Activated CD8-positive, alpha-beta memory T cell treated with anti-CD3 and anti-CD28 coated beads, Interleukin-2, amount 10 ng/mL, durations not matched to agents 7 days and 5 days (primary cell): ENCODE data around the gene UBASH3A. TPM values are rescaled to one million over a fixed set of nuclear protein-coding genes. Genes with fewer than 3 reads are reported as not detected.

ENCODE experiments used
- ATAC-seq: fragments of 150-1000 bp; cut with Tn5 transposase; one replicate; pipeline ENCODE4 v1.10.0; 2021; ENCODE audit warnings: moderate library complexity
- CTCF ChIA-PET: fragments of 350-600 bp; sonication (Branson Sonifier 250); formaldehyde crosslinking; loops from one replicate; lab custom pipeline; 2021; ENCODE audit warnings: antibody characterized with exemption; lab: Charles Lee
- DNase-seq: peaks from one replicate; pipeline ENCODE4 v3.0.0-alpha.2; 2020
- H3K27ac Mint-ChIP-seq: one replicate; pipeline ENCODE4 v1.8.0; 2021; ENCODE audit warnings: mild to moderate bottlenecking, mixed read lengths
- H3K27me3 Mint-ChIP-seq: one replicate; pipeline ENCODE4 v1.8.0; 2021; ENCODE audit warnings: mixed read lengths
- H3K36me3 Mint-ChIP-seq: one replicate; pipeline ENCODE4 v1.8.0; 2021; ENCODE audit warnings: mild to moderate bottlenecking, mixed read lengths
- H3K4me1 Mint-ChIP-seq: one replicate; pipeline ENCODE4 v1.8.0; 2021; ENCODE audit warnings: mixed read lengths
- H3K4me3 Mint-ChIP-seq: one replicate; pipeline ENCODE4 v1.8.0; 2021; ENCODE audit warnings: mild to moderate bottlenecking, moderate library complexity, mixed read lengths
- H3K9me3 Mint-ChIP-seq: one replicate; pipeline ENCODE4 v1.8.0; 2022; ENCODE audit warnings: low read depth, mixed read lengths
- total RNA-seq, 2 experiments: library from RNA; stranded (reverse); gene quantifications; one replicate each; pipeline ENCODE4 v1.2.3, GENCODE V29; 2021

Gene UBASH3A
- total RNA-seq, 2 experiments from 2014 or later = 75.3 to 89.5 TPM

DNA sequence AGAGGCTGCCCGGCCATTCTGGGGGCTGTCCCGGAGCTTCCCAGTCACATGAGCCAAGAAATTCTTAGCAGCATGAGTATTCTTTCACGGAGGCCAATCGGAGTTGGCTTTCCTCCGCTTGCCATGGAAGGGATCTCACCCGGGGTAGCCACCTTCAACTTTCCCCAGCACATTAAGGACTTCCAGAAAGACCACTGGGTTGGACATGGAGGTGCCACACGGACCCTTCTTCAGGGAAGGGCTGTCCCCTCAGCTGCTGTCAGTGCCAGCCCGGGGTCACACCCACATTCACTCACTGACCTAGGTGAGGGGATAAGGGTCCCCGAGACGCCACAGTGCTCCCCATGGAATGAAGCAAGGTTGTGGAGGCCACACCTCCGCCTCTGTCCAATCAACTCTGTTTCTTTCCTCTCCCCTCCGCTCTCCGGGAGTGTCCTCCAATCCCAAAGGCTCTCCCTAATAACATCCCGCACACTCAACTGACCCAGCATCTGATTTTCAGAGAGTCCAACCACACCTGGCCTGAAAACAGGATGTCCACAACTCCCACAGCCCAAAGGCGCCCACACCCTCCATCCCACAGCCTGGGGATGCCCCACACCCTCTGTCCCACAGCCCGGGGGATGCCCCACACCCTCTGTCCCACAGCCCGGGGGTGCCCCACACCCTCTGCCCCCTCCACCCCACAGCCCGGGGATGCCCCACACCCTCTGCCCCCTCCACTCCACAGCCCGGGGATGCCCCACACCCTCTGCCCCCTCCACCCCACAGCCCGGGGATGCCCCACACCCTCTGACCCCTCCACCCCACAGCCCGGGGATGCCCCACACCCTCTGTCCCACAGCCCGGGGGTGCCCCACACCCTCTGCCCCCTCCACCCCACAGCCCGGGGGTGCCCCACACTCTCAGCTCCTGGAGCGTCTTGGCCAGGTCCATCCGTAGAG is 73.0 kb downstream of the UBASH3A start:
- DNase-seq = peak; percentile 28
- H3K4me3 Mint-ChIP-seq = no peak overlapping the region
- peaks cover 16% of the 10 kb centered on the region for H3K27me3 Mint-ChIP-seq
- H3K36me3 Mint-ChIP-seq = no peaks in the 10 kb centered on the region
- CTCF ChIA-PET = no interaction called here
- H3K4me1 Mint-ChIP-seq = no peaks in the 10 kb centered on the region
- H3K27ac Mint-ChIP-seq = no peak overlapping the region
- H3K9me3 Mint-ChIP-seq = no peaks in the 10 kb centered on the region
- no peak for ATAC-seq

DNA sequence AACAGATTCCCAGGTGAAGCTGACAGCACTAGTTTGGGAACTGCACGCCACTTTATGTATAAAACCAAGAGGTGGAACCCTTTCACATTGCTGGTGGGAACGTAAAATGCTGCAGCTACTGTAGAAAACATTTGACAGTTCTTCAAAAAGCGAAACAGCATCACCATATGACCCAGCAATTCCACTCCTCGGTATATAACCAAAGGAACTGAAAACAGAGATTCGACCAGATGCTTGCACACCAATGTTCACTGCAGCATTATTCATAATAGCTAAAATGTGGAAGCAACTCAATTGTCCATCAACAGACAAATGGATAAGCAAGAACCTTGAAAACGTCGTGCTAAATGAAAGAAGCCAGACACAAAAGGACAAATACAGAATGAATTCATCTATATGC is 74.8 kb downstream of the UBASH3A start:
- ATAC-seq = no peak
- CTCF ChIA-PET = no interaction called here
- Mint-ChIP-seq H3K36me3 (no peaks in the 10 kb centered on the region), H3K4me1 (no peaks in the 10 kb centered on the region), H3K27ac (no peak overlapping the region), H3K27me3 (peaks cover 20% of the 10 kb centered on the region), H3K4me3 (no peak overlapping the region), H3K9me3 (no peaks in the 10 kb centered on the region)
- DNase-seq = no peak

DNA sequence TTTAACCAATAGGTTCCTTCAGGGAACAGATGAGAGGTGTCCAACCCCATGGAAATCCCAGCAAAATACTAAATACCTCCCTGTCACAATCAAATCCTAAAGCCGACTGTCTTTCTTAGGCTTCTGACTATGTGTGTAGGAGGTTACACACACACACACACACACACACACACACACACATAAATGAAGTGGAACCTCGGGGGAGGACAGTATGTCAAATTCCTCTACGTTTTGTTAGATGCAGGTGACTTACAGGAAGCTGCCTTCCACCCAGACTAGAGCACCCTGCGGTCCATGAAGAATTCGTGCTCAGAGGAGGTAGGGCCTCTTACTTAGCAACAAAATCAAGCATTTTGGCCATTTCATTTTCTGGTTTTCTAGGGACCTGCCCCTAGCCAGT is 75.9 kb downstream of the UBASH3A start:
- no peaks in the 10 kb centered on the region for H3K9me3 Mint-ChIP-seq
- no peak for ATAC-seq
- H3K4me3 Mint-ChIP-seq = no peak overlapping the region
- no peaks in the 10 kb centered on the region for H3K36me3 Mint-ChIP-seq
- H3K4me1 Mint-ChIP-seq = no peaks in the 10 kb centered on the region
- peaks cover 25% of the 10 kb centered on the region for H3K27me3 Mint-ChIP-seq
- no peak overlapping the region for H3K27ac Mint-ChIP-seq
- peak; percentile 36 for DNase-seq
- CTCF ChIA-PET = no interaction called here

DNA sequence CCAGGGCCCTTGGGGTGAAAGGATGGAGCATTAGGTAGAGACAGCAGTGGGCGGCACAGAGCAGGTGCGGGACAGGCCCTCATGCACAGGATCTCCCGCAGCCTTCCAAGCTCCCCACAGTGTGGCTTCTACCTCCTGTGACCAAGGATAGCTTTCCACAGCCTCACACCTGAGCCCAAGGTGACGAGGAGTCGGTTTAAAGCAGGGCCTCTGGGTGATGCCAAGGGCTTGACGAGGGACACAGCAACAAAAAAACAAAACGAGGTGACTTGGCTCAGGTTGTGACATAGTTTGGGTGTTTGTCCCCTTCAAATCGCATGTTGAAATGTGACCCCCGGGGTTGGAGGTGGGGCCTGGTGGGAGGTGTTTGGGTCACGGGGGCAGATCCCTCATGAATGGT is 77.0 kb downstream of the UBASH3A start:
- no peak overlapping the region for H3K27ac Mint-ChIP-seq
- CTCF ChIA-PET = no interaction called here
- H3K9me3 Mint-ChIP-seq = no peaks in the 10 kb centered on the region
- H3K4me3 Mint-ChIP-seq = no peak overlapping the region
- H3K27me3 Mint-ChIP-seq = peaks cover 27% of the 10 kb centered on the region
- no peaks in the 10 kb centered on the region for H3K36me3 Mint-ChIP-seq
- ATAC-seq (no peak), DNase-seq (peak; percentile 39)
- H3K4me1 Mint-ChIP-seq = no peaks in the 10 kb centered on the region

DNA sequence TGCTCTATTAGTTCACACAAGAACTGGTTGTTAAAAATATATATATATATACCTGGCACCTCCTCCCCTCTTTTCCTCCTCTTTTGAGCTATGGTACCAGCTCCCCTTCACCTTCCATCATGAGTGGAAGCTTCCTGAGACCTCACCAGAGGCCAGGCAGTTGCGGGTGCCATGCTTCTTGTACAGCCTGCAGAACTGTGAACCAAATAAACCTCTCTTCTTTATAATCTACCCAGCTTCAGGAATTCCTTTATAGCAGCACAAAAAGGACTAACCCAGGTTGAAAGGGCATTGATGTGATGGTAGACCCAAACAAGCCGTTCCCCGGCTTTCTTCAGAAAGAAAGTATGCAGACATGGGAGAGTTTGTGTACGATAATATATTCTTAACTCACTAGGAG is 77.5 kb downstream of the UBASH3A start:
- no peaks in the 10 kb centered on the region for H3K9me3 Mint-ChIP-seq
- DNase-seq (no peak), ATAC-seq (no peak)
- H3K27ac Mint-ChIP-seq = no peak overlapping the region
- CTCF ChIA-PET = no interaction called here
- H3K4me1 Mint-ChIP-seq = no peaks in the 10 kb centered on the region
- no peak overlapping the region for H3K4me3 Mint-ChIP-seq
- peaks cover 31% of the 10 kb centered on the region for H3K27me3 Mint-ChIP-seq
- H3K36me3 Mint-ChIP-seq = no peaks in the 10 kb centered on the region

DNA sequence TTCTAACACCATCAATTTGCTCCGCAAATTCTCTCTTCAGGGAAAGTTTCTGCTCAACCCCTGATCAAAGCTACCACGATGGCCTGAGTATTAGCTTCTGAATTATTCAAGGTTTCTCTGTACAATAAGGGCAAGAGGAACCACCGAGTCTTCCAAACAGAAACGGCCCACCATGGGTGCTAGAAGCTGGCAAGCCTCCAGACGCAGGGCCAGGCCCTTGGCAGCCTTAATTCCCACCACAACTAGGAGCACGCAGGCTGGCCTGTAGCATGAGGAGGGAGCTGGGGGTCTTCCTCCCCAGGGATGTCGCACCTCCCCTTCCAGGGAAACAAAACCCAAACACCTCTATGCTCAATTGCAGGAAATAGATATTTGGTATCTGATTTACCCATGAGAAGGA is 81.3 kb downstream of the UBASH3A start:
- CTCF ChIA-PET = no interaction called here

DNA sequence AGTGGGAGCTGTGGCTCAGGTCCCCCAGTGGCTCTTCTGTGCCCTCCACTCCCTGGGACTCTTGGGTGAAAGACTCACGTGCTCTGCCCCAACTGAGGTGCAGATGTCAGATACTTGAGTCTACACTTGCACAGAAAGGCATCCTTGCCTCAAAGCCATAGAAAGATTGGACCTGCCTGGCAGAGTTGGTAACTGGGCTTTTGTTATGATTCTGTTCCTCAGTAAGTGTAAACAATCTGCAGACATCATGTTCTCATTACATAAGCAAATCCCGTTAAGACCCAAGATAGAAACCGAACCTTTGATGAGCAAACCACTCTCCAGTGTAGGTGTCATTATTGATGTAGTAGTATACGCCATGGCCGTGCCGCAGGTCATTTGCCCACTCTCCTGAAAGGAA is 82.4 kb downstream of the UBASH3A start:
- H3K9me3 Mint-ChIP-seq = no peaks in the 10 kb centered on the region
- no peaks in the 10 kb centered on the region for H3K36me3 Mint-ChIP-seq
- H3K27me3 Mint-ChIP-seq = peaks cover 45% of the 10 kb centered on the region
- ATAC-seq = no peak
- H3K27ac Mint-ChIP-seq = no peak overlapping the region
- H3K4me1 Mint-ChIP-seq = peaks cover 1% of the 10 kb centered on the region
- DNase-seq = no peak
- CTCF ChIA-PET = no interaction called here
- no peak overlapping the region for H3K4me3 Mint-ChIP-seq

More for the DNA sequence above, 81.3 kb downstream of the UBASH3A start:
- Mint-ChIP-seq H3K27me3 (peaks cover 42% of the 10 kb centered on the region), H3K4me1 (no peaks in the 10 kb centered on the region), H3K4me3 (no peak overlapping the region), H3K9me3 (no peaks in the 10 kb centered on the region), H3K36me3 (no peaks in the 10 kb centered on the region), H3K27ac (no peak overlapping the region)
- ATAC-seq (no peak), DNase-seq (no peak)

DNA sequence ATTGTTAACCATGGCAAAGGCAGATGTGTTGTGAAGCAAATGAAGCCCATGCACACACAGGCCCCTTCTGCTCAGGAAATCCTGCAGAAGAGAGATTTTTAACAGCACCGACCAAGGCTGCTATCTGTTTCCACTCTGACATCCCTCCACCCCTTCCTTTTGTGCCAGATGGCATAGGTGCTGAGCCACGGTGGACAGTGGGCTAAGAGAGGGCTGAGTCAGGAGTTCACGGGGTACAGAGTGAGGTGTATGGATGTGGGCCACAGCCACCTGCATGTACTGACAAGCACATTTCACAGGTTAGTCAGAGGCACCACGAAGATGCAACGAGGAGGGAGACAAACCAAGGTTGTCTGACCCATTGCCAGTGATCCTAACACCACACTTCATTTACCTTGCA is 82.8 kb downstream of the UBASH3A start:
- Mint-ChIP-seq H3K27ac (no peak overlapping the region), H3K36me3 (no peaks in the 10 kb centered on the region), H3K9me3 (no peaks in the 10 kb centered on the region), H3K4me3 (no peak overlapping the region), H3K4me1 (peaks cover 1% of the 10 kb centered on the region), H3K27me3 (peaks cover 44% of the 10 kb centered on the region)
- no peak for DNase-seq
- ATAC-seq = no peak
- CTCF ChIA-PET = interaction anchor here (1.0 to 2.0 kb wide), 3 partner anchors 14 to 50 kb away, joined by 4 to 5 read pairs (median 5); no protein-coding TSS in a partner anchor

DNA sequence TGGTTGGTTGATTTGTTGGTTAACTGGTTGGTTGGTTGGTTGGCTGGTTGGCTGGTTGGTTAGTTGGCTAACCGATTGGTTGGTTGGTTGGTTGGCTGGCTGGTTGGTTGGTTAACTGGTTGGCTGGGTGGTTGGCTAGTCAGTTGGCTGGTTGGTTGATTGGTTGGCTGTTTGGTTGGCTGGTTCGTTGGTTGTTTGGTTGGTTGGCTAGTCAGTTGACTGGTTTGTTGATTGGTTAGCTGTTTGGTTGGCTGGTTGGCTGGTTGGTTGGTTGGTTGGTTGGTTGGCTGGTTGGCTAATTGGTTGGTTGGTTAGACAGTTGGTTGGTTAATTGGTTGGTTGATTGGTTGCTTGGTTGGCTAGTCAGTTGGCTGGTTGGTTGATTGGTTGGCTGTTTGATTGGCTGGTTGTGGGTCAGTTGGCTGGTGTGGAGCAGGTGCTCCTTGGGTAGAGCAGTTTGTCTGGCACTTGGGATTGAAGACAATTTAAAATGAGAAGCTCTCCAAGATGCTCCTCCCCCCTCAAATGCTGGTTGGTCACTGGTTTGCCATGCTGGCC is 85.4 kb downstream of the UBASH3A start:
- no peak for ATAC-seq
- Mint-ChIP-seq H3K4me1 (peaks cover 1% of the 10 kb centered on the region), H3K27me3 (peaks cover 48% of the 10 kb centered on the region), H3K9me3 (no peaks in the 10 kb centered on the region), H3K4me3 (no peak overlapping the region), H3K27ac (no peak overlapping the region), H3K36me3 (no peaks in the 10 kb centered on the region)
- CTCF ChIA-PET = no interaction called here
- DNase-seq = no peak

DNA sequence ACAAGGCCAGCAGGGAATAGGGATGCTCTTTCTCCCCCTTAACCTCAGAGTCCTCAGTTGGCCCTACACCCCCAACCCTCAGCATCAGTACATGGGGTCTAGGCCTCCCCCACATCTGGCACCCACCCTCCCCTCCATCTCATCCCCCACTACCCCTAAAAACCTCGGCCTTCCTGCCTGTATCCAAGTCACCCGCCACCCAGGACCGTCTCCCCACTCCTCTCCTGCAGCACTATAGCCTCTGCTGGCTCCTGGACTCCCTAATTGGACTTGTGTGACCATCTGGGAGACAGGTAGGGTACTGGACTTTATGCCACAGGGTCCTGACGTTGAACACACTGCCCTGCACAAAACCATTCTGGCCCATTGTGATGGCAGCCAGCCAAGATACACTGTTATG is 86.3 kb downstream of the UBASH3A start:
- CTCF ChIA-PET = no interaction called here
- DNase-seq (no peak), ATAC-seq (no peak)
- H3K27me3 Mint-ChIP-seq = peaks cover 48% of the 10 kb centered on the region
- H3K27ac Mint-ChIP-seq = no peak overlapping the region
- no peaks in the 10 kb centered on the region for H3K36me3 Mint-ChIP-seq
- H3K4me1 Mint-ChIP-seq = peaks cover 1% of the 10 kb centered on the region
- H3K9me3 Mint-ChIP-seq = no peaks in the 10 kb centered on the region
- no peak overlapping the region for H3K4me3 Mint-ChIP-seq

DNA sequence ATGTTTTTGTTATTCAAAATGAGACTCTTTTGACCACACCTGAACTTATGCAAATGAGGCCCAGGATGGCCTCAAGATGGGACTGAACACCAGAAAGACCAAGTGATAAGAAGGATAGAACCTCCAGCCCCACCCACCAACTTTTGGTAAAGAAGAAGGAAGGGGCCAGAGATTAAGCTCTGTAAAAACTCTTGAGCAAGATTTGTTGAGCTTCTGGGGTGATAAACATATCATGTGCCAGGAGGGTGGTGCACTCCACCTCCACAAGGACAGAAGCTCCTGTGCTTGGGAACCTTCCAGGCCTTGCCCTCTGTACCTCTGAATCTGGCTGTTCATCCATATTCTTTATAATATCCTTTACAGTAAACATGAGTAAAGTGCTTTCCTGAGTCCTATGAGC is 87.0 kb downstream of the UBASH3A start:
- ATAC-seq (no peak), DNase-seq (no peak)
- H3K4me3 Mint-ChIP-seq = no peak overlapping the region
- peaks cover 52% of the 10 kb centered on the region for H3K27me3 Mint-ChIP-seq
- no peak overlapping the region for H3K27ac Mint-ChIP-seq
- no peaks in the 10 kb centered on the region for H3K9me3 Mint-ChIP-seq
- peaks cover 5% of the 10 kb centered on the region for H3K4me1 Mint-ChIP-seq
- no peaks in the 10 kb centered on the region for H3K36me3 Mint-ChIP-seq
- CTCF ChIA-PET = no interaction called here

DNA sequence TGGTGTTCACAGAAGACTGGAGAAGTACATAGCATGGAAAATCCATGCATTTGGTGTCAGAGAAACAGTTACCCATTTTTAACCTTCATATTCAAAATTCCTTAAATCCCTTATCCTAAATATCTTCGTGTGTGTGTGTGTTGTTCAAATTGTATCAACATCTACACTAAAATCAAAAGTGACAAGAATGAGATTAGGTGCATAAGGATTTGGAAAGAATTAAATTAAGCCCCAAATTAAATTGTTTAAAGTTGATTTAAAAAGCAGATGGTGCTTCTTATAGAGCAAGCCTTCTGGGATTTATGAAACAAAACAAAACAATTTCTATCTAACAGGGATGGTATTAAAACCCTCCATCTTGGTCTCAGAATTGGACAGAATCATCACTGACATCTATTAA is 87.6 kb downstream of the UBASH3A start:
- H3K4me3 Mint-ChIP-seq = no peak overlapping the region
- CTCF ChIA-PET = no interaction called here
- peaks cover 47% of the 10 kb centered on the region for H3K27me3 Mint-ChIP-seq

DNA sequence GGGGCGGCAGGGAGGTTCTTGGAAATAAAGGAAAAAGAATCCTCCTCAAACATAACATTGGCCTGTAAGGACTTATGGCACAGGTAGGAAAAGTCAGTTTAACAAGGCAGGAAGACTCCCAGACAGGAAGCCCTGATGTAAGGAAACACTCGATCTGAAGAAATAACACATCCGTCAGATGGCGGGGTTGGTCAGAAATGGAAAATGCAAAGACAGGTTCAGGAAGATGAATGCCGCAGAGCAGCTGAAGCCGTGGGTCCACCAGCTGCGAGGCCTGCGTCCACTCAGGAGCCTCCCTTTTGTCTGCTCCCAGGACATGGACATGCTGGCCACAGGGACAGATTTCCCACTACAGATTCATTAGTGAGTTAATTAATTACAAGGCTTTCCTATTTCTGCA is 88.5 kb downstream of the UBASH3A start:
- ATAC-seq (no peak), DNase-seq (no peak)
- Mint-ChIP-seq H3K4me1 (peaks cover 15% of the 10 kb centered on the region), H3K9me3 (no peaks in the 10 kb centered on the region), H3K4me3 (no peak overlapping the region), H3K36me3 (no peaks in the 10 kb centered on the region), H3K27ac (no peak overlapping the region), H3K27me3 (peaks cover 39% of the 10 kb centered on the region)
- CTCF ChIA-PET = no interaction called here

More for the DNA sequence above, 87.6 kb downstream of the UBASH3A start:
- no peak overlapping the region for H3K27ac Mint-ChIP-seq
- no peaks in the 10 kb centered on the region for H3K9me3 Mint-ChIP-seq
- peaks cover 9% of the 10 kb centered on the region for H3K4me1 Mint-ChIP-seq
- H3K36me3 Mint-ChIP-seq = no peaks in the 10 kb centered on the region
- ATAC-seq (no peak), DNase-seq (no peak)
